Neural crest cell (in vitro differentiated cells): ENCODE data around the gene BHLHA15. TPM values are rescaled to one million over a fixed set of nuclear protein-coding genes. Genes with fewer than 3 reads are reported as not detected.

Experiments
- DNase-seq: peaks from one replicate; pipeline ENCODE4 v3.0.0; 2021; ENCODE audit warnings: low read depth, mixed read lengths, low spot score
- H3K27ac Mint-ChIP-seq: one replicate; pipeline ENCODE4 v1.8.0; 2021; ENCODE audit warnings: mild to moderate bottlenecking, mixed read lengths; ENCODE audit not compliant: unreplicated experiment
- H3K27me3 Mint-ChIP-seq: 2 replicates; pipeline ENCODE4 v1.8.0; 2021; ENCODE audit warnings: low read depth, mild to moderate bottlenecking, mixed read lengths
- H3K36me3 Mint-ChIP-seq: 2 replicates; pipeline ENCODE4 v1.8.0; 2021; ENCODE audit warnings: low read depth, mild to moderate bottlenecking, mixed read lengths
- H3K4me1 Mint-ChIP-seq: 2 replicates; pipeline ENCODE4 v1.8.0; 2021; ENCODE audit warnings: mixed read lengths
- H3K4me3 Mint-ChIP-seq: one replicate; pipeline ENCODE4 v1.8.0; 2021; ENCODE audit warnings: mild to moderate bottlenecking, mixed read lengths
- H3K9me3 Mint-ChIP-seq: 2 replicates; pipeline ENCODE4 v1.8.0; 2021; ENCODE audit warnings: mixed read lengths
- total RNA-seq: library from RNA; stranded (reverse); gene quantifications from 2 replicates; pipeline ENCODE4 v1.2.1, GENCODE V29; 2021
- TF ChIP-seq, protein P1 (sequence below): fragments of 200-600 bp; sonication (generic); conservative IDR thresholded peaks from 2 replicates; pipeline ENCODE4 v1.5.0; 2021; ENCODE audit warnings: antibody characterized with exemption, mild to moderate bottlenecking

BHLHA15 gene
- total RNA-seq, 1 donor from 2014 or later: not detected

GRCh38 chr7:98213888-98214810, 2.9 kb downstream of the BHLHA15 start:
- Mint-ChIP-seq H3K4me1 (peaks cover 15% of the 10 kb centered on the region), H3K4me3 (no peak overlapping the region), H3K36me3 (peaks cover 4% of the 10 kb centered on the region), H3K9me3 (no peaks in the 10 kb centered on the region), H3K27me3 (peaks cover 10% of the 10 kb centered on the region), H3K27ac (no peak overlapping the region)
- TF ChIP-seq, protein P1, sequence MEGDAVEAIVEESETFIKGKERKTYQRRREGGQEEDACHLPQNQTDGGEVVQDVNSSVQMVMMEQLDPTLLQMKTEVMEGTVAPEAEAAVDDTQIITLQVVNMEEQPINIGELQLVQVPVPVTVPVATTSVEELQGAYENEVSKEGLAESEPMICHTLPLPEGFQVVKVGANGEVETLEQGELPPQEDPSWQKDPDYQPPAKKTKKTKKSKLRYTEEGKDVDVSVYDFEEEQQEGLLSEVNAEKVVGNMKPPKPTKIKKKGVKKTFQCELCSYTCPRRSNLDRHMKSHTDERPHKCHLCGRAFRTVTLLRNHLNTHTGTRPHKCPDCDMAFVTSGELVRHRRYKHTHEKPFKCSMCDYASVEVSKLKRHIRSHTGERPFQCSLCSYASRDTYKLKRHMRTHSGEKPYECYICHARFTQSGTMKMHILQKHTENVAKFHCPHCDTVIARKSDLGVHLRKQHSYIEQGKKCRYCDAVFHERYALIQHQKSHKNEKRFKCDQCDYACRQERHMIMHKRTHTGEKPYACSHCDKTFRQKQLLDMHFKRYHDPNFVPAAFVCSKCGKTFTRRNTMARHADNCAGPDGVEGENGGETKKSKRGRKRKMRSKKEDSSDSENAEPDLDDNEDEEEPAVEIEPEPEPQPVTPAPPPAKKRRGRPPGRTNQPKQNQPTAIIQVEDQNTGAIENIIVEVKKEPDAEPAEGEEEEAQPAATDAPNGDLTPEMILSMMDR: no peak
- no peak for DNase-seq

DNA sequence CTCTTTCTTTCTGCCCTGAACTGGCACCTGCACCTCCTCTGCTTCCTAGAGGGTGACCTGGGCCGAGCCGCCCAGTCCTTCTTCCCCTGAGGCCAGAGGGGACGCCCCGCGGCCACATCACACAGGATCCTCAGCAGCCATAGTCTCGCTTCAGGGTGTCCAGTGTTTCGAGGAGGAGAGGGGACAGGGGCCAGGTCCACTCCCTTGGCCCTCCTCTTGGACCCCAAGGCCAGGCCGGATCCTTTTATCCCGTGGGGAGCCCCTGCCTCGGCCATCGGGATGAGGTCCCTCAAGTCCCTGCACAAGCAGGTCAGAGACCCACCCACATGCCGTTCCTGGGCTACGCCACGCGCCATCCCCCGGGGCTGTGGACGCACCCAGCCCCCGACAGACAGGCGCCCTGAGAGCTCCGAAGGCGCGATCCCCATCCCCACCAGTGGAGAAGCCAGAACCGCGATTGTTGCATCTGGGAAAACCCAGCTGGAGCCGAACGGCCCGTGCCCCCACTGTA, 3.6 kb downstream of the BHLHA15 start:
- TF ChIP-seq, protein P1: no peak
- H3K4me1 Mint-ChIP-seq: peaks cover 17% of the 10 kb centered on the region
- H3K27me3 Mint-ChIP-seq: peaks cover 7% of the 10 kb centered on the region
- peaks cover 7% of the 10 kb centered on the region for H3K36me3 Mint-ChIP-seq
- H3K9me3 Mint-ChIP-seq: no peaks in the 10 kb centered on the region
- H3K27ac Mint-ChIP-seq: no peak overlapping the region
- no peak for DNase-seq
- H3K4me3 Mint-ChIP-seq: no peak overlapping the region

- H3K4me1 Mint-ChIP-seq: peaks cover 17% of the 10 kb centered on the region
- DNase-seq: no peak
Observed at GRCh38 chr7:98215561-98216495, 4.6 kb downstream of the BHLHA15 start.

DNA sequence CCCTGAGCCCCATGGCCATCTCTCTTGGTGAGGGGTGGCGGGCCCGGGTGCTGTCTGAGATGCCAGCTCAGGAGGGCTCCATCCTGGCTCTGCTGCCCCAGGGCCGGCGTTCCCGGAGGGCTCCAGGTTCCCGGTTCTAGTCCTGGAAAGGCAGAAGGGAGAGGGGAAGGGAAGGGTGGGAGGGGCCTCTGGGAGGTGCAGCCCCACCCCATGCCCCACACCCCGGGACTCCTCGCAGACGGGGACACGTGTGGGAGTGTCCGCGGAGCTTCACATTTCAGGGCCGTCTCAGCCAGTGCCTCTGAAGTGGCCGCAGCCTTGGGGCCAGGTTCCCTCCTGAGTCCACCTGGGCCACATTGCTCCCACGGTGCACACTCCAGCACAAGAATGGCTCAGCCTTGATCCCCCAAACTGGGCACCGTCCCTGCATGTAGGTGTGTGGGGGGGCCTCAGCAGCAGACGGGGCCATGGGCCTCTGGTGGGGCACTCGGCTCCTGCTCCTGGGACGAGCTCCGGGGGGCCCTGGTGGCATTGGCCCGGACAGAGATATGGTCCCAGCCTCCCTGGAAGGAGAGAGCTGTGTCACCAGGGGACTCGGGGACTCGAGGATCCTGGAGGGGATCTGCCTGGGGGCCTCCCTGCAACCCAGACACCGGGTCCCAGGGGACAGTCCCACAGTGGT, 5.8 kb downstream of the BHLHA15 start:
- no peak for DNase-seq
- no peak overlapping the region for H3K27ac Mint-ChIP-seq
- peaks cover 7% of the 10 kb centered on the region for H3K36me3 Mint-ChIP-seq
- H3K4me1 Mint-ChIP-seq: peaks cover 13% of the 10 kb centered on the region
- no peak overlapping the region for H3K4me3 Mint-ChIP-seq
- TF ChIP-seq, protein P1: no peak
- H3K27me3 Mint-ChIP-seq: no peaks in the 10 kb centered on the region
- H3K9me3 Mint-ChIP-seq: no peaks in the 10 kb centered on the region

More at GRCh38 chr7:98215561-98216495, 4.6 kb downstream of the BHLHA15 start:
- no peaks in the 10 kb centered on the region for H3K9me3 Mint-ChIP-seq
- peaks cover 7% of the 10 kb centered on the region for H3K36me3 Mint-ChIP-seq
- TF ChIP-seq, protein P1: no peak
- H3K4me3 Mint-ChIP-seq: no peak overlapping the region
- H3K27me3 Mint-ChIP-seq: peaks cover 5% of the 10 kb centered on the region
- H3K27ac Mint-ChIP-seq: no peak overlapping the region
